ENCODE results near the gene MCEE. TPM values are rescaled to one million over a fixed set of nuclear protein-coding genes. Genes with fewer than 3 reads are reported as not detected.
A peak's percentile ranks its signal among the peaks of the same experiment; 100 is the strongest.

MCEE gene
- total RNA-seq, 4 donors from 2014 or later = 7.5 to 17.2 (median 12.2) TPM

GRCh38 chr2:71067567-71068217 lies 62.3 kb downstream of the MCEE start:
- Histone ChIP-seq H3K27me3 (no peaks in the 10 kb centered on the region), H3K4me3 (peak overlapping the region; percentile 65 to 75 (median 71)), H3K36me3 (peaks cover 0 to 6% (median 0%) of the 10 kb centered on the region in 3 donors), H3K4me1 (peaks cover 0 to 39% (median 22%) of the 10 kb centered on the region in 4 donors), H3K27ac (peak overlapping the region; percentile 93 to 98 (median 96)), H3K9me3 (no peaks in the 10 kb centered on the region)
- DNase-seq (ENCODE audit: low spot score in 2 of 2) = no peak
- no peak for TF ChIP-seq POLR2A (IDR thresholded peaks at IDR 0.05)
- no peak for TF ChIP-seq EP300 (IDR thresholded peaks at IDR 0.05)
- TF ChIP-seq CTCF (IDR thresholded peaks at IDR 0.05) = no peak
- WGBS, 2 donors = 3 to 4% methylated on average over 26 of the region's 26 CpGs

GRCh38 chr2:71066856-71067255 lies 63.2 kb downstream of the MCEE start:
- Histone ChIP-seq H3K36me3 (no peaks in the 10 kb centered on the region), H3K4me1 (peaks cover 0 to 33% (median 19%) of the 10 kb centered on the region in 4 donors), H3K9me3 (no peaks in the 10 kb centered on the region), H3K27me3 (no peaks in the 10 kb centered on the region), H3K4me3 (no peak overlapping the region), H3K27ac (peak overlapping the region in 2 of 4 donors; percentile 96 to 98)
- TF ChIP-seq EP300 (IDR thresholded peaks at IDR 0.05) = no peak
- no peak for TF ChIP-seq POLR2A (IDR thresholded peaks at IDR 0.05)
- no peak for TF ChIP-seq CTCF (IDR thresholded peaks at IDR 0.05)
- DNase-seq (ENCODE audit: low spot score in 2 of 2) = no peak
- WGBS, 2 donors = 88 to 92% methylated on average over 3 of the region's 3 CpGs

- no peaks in the 10 kb centered on the region for H3K36me3 ChIP-seq
- peaks cover 0 to 15% (median 7%) of the 10 kb centered on the region in 4 donors for H3K4me1 ChIP-seq
- H3K9me3 ChIP-seq = no peaks in the 10 kb centered on the region
- no peak for DNase-seq (ENCODE audit: low spot score in 2 of 2)
- H3K4me3 ChIP-seq = peak overlapping the region in 1 of 4 donors; percentile 8
- H3K27me3 ChIP-seq = peaks cover 0 to 9% of the 10 kb centered on the region in 2 donors
- H3K27ac ChIP-seq = peak overlapping the region in 3 of 4 donors; percentile 2 to 73 (median 26)
- WGBS, 2 donors = 60 to 65% methylated on average over 7 of the region's 7 CpGs
- TF ChIP-seq POLR2A (IDR thresholded peaks at IDR 0.05) (no peak), EP300 (IDR thresholded peaks at IDR 0.05) (peak in 1 of 2 donors; percentile 14)
These were observed 65.0 kb downstream of the MCEE start for GRCh38 chr2:71064754-71065621.

GRCh38 chr2:71064110-71064611 lies 65.9 kb downstream of the MCEE start:
- Histone ChIP-seq H3K9me3 (no peaks in the 10 kb centered on the region), H3K27ac (peak overlapping the region in 3 of 4 donors; percentile 41 to 73 (median 69)), H3K27me3 (peaks cover 0 to 12% of the 10 kb centered on the region in 2 donors), H3K4me3 (peak overlapping the region in 1 of 4 donors; percentile 8), H3K36me3 (no peaks in the 10 kb centered on the region), H3K4me1 (peaks cover 0 to 7% (median under 1%) of the 10 kb centered on the region in 4 donors)
- no peak for TF ChIP-seq CTCF (IDR thresholded peaks at IDR 0.05)
- no peak for TF ChIP-seq EP300 (IDR thresholded peaks at IDR 0.05)
- no peak for TF ChIP-seq POLR2A (IDR thresholded peaks at IDR 0.05)
- no peak for DNase-seq (ENCODE audit: low spot score in 2 of 2)
- WGBS, 2 donors = 58 to 59% methylated on average over 9 of the region's 9 CpGs

GRCh38 chr2:71063216-71063615 lies 66.8 kb downstream of the MCEE start:
- Histone ChIP-seq H3K27ac (no peak overlapping the region), H3K9me3 (no peaks in the 10 kb centered on the region), H3K36me3 (no peaks in the 10 kb centered on the region), H3K4me1 (peaks cover 0 to 6% (median 0%) of the 10 kb centered on the region in 4 donors), H3K4me3 (no peak overlapping the region), H3K27me3 (peaks cover 0 to 12% of the 10 kb centered on the region in 2 donors)
- TF ChIP-seq EP300 (IDR thresholded peaks at IDR 0.05) (no peak), CTCF (IDR thresholded peaks at IDR 0.05) (no peak), POLR2A (IDR thresholded peaks at IDR 0.05) (no peak)
- DNase-seq (ENCODE audit: low spot score in 2 of 2) = no peak
- WGBS, 2 donors = 50 to 55% methylated on average over 1 of the region's 1 CpG

All from tibial nerve (tissue), 4 donors.